ENCODE data around the gene ITPK1.

GRCh38 chr14:92925446-92925845 lies 190.3 kb downstream of the ITPK1 start:
- TF ChIP-seq POLR2A (IDR thresholded peaks at IDR 0.05): no peak
- TF ChIP-seq CTCF (IDR thresholded peaks at IDR 0.05): no peak
